ENCODE measurements around the gene DCANP1. TPM values are rescaled to one million over a fixed set of nuclear protein-coding genes. Genes with fewer than 3 reads are reported as not detected.

The DCANP1 gene
- total RNA-seq, 1 experiment from 2014 or later = not detected

DNA sequence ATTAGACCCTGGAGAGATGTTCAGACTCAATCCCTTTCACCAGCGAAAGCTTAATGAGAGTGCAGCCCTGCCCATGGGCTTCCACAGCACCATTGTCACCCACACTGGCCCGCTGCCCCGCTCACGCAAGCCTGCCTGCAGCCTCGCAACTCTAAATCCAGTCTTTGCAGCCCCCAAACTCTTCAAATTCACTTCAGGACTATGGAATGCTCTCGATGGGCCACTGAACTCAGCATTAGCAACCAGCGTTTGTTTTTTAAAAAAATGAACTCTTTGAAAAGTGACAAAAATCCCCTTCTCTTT lies 17.1 kb downstream of the DCANP1 start (continued):
- TF ChIP-seq REST (IDR thresholded peaks at IDR 0.05; ENCODE audit: low read depth) = no peak
- TF ChIP-seq TCF7L2 (IDR thresholded peaks at IDR 0.05; ENCODE audit: borderline replicate concordance, extremely low read depth, insufficient read depth, insufficient read length) = no peak
- TF ChIP-seq EZH2phosphoT487 (IDR thresholded peaks at IDR 0.05; ENCODE audit: borderline replicate concordance) = no peak

DNA sequence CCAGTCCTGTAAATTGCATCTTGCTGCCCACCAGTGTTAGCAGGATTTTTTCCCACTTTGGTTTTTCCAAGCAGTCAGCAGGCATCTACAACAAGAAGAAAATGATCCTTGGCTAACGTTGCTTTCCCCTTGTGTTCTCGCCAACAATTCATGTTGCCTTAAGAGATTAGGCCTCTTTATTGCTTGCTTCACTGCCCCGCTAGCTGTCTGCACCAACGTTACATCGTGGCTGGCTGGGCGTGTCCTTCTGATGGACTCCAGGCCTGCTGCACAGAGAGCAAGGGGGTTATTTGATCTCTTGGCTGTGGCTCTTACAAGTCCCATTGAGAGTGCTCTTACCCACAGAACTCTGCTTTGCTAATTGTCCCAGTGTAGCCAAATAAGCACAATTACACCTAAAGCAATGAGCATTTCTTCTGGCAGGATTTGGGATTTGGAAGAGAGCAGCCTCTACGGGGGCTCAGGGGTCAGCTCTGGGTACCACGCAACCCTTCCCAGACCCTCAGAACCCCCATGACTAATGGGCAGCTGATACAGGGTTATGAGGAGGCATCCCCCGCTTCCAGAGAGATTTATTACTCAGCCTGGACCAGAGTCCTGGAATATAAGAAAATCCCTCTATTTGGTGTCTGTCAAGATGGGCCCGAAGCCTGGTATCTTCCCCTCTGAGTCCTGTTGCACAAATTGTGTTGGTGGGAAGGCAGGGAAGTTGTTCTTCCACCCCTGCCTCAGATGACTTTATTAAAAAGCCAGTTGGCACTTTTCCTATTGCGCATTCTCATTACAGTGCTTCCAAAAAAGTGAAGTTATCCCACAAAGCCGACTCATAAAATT lies 17.6 kb downstream of the DCANP1 start:
- ATAC-seq = no peak
- CTCF ChIA-PET = no interaction called here
- no peak overlapping the region for H3K9ac ChIP-seq (ENCODE audit: low read length)

More for the DNA sequence above, 17.6 kb downstream of the DCANP1 start:
- BruUV-seq (replicated peaks) = no TSS peak
- ChIA-PET RAD21 (ENCODE audit: low non-redundant PET in 1 of 2, low total read pairs in 2 of 2, uncharacterized antibody in 2 of 2, unreplicated experiment in 2 of 2) (no interaction called here), POLR2A (no interaction called here)
- H3K4me3 ChIP-seq (replicated peaks in 1 of 2; ENCODE audit: low read depth in 1 of 2, low read length in 2 of 2) = no peak overlapping the region
- TF ChIP-seq FOSL1 (IDR thresholded peaks at IDR 0.05; ENCODE audit: low read depth) = no peak
- TF ChIP-seq ELF1 (IDR thresholded peaks at IDR 0.05; ENCODE audit: borderline replicate concordance, low read depth) = no peak
- no peak for TF ChIP-seq CEBPB (IDR thresholded peaks at IDR 0.05; ENCODE audit: low read depth)
- TF ChIP-seq ZNF274 (IDR thresholded peaks at IDR 0.05; ENCODE audit: low read depth, low read length) = no peak
- H3K4me2 ChIP-seq (ENCODE audit: low read length) = no peak overlapping the region
- no peaks in the 10 kb centered on the region for H3K36me3 ChIP-seq (ENCODE audit: control insufficient read depth in 1 of 2, insufficient read depth in 2 of 2, low read length in 2 of 2)
- H3K27me3 ChIP-seq (ENCODE audit: insufficient read depth, low read length) = no peaks in the 10 kb centered on the region
- H2AFZ ChIP-seq (ENCODE audit: low read depth, low read length, poor library complexity, severe bottlenecking) = no peak overlapping the region
- no peak overlapping the region for H3K27ac ChIP-seq (ENCODE audit: low read depth, low read length)
- H3K9me2 ChIP-seq (ENCODE audit: insufficient read depth) = no peaks in the 10 kb centered on the region
- DNase-seq (ENCODE audit: low read depth, low spot score) = no peak
- H4K20me1 ChIP-seq (ENCODE audit: insufficient read depth) = no peaks in the 10 kb centered on the region
- H3K4me1 ChIP-seq (ENCODE audit: control insufficient read depth in 1 of 2, insufficient read depth in 2 of 2, low read length in 2 of 2) = peaks cover 0 to 9% of the 10 kb centered on the region in 2 experiments; a peak in 2 of 4 replicates
- no peaks in the 10 kb centered on the region for H3K79me2 ChIP-seq (ENCODE audit: insufficient read depth, low read length)
- H3K9me3 ChIP-seq (ENCODE audit: control insufficient read depth in 1 of 2, insufficient read depth in 1 of 2, low read depth in 1 of 2, low read length in 2 of 2) = no peaks in the 10 kb centered on the region
- intact Hi-C loops (cut with micrococcal nuclease) = no loop called here
